Neuron (in vitro differentiated cells): ENCODE results near the gene KHDRBS2.

Source experiments
- H2AFZ ChIP-seq: one replicate; pipeline ENCODE4 v1.6.1; 2013; ENCODE audit warnings: low read depth, mild to moderate bottlenecking, inconsistent platforms, low read length, moderate library complexity
- H3K27me3 ChIP-seq: one replicate; pipeline ENCODE4 v1.6.1; 2013; ENCODE audit warnings: low read length; ENCODE audit not compliant: insufficient read depth
- H3K36me3 ChIP-seq: one replicate; pipeline ENCODE4 v1.6.1; 2013; ENCODE audit warnings: low read length; ENCODE audit not compliant: insufficient read depth
- H3K4me1 ChIP-seq: one replicate; pipeline ENCODE4 v1.6.1; 2013; ENCODE audit warnings: low read length; ENCODE audit not compliant: insufficient read depth
- H3K4me3 ChIP-seq: 2 replicates; pipeline ENCODE4 v1.5.1; 2013; ENCODE audit warnings: mild to moderate bottlenecking, low read length, moderate library complexity
- H3K9me3 ChIP-seq: one replicate; pipeline ENCODE4 v1.6.1; 2013; ENCODE audit warnings: low read length

Gene KHDRBS2

DNA sequence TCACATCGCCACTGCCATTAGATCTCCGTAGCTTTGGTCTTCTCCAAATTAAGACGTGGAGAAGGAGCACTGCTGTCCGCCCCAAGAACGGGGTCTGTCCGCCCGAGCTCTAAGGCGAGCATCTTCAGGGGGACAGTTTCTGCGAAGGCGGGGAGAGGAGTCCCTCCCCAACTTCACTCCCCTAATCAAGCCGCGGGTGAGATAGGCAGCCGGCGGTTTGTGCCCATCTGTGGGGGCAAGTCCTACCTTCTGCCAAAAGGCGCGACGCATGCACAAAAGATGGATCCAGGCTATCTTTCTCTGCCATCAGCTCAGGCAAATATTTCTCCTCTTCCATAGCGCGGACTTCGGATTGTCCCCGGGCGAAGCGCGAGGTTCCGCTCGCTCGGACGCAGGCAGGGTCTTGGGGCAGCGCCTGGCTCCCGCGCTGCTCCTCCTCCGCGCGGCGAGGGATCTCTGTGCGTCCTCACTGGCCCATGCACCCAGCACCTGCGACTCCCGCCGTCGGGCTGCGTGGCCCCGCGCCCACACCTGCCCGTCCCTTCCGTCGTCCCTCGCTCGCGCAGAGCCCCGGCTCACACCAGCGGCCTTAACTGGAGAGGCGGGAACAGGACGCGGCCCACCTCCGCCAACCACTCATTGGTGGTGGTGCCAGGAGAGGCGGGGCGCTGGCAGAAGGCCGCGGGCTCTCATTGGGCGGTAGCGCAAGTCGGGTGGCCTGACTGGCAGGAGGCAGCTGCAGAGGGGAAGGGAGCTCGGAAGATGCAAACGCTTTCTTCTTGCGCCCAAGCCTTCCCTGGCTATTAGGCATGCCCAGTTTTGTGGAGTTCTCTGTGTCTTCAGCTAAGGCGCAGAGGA lies at the start of gene KHDRBS2:
KHDRBS2 (minus strand) TSS at position 614 of the 858 bp plus-strand sequence.
- no peaks in the 10 kb centered on the region for H3K9me3 ChIP-seq
- H2AFZ ChIP-seq: peak within 1 kb of the TSS; percentile 87
- H3K36me3 ChIP-seq: no peaks in the 10 kb centered on the region
- peaks cover 12% of the 10 kb centered on the region for H3K4me1 ChIP-seq
- H3K27me3 ChIP-seq: peaks cover 5% of the 10 kb centered on the region
- peak within 1 kb of the TSS; percentile 68 for H3K4me3 ChIP-seq

DNA sequence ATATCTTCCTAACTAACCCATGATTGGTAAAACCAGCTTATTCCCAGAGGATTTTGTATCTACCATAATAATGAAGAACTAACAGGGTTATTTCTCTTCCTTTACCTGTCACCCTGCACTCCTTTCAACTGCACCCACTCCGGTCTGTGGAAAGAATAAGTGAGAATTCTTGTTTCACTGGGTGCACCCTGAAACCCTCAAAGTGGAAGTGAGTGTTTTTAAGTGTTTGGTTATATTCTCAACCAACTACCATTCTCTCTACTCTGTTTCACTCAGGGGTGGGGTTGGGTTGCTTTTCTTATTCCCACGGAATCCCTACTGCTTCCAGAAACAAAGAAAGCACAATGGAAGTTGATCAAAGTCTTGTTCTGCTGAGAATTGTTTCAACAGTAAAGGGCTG lies 42.6 kb upstream of the KHDRBS2 start:
- no peaks in the 10 kb centered on the region for H3K27me3 ChIP-seq
- peaks cover 19% of the 10 kb centered on the region for H3K4me1 ChIP-seq
- H3K36me3 ChIP-seq: no peaks in the 10 kb centered on the region
- no peak overlapping the region for H3K4me3 ChIP-seq
- no peaks in the 10 kb centered on the region for H3K9me3 ChIP-seq
- no peak overlapping the region for H2AFZ ChIP-seq

DNA sequence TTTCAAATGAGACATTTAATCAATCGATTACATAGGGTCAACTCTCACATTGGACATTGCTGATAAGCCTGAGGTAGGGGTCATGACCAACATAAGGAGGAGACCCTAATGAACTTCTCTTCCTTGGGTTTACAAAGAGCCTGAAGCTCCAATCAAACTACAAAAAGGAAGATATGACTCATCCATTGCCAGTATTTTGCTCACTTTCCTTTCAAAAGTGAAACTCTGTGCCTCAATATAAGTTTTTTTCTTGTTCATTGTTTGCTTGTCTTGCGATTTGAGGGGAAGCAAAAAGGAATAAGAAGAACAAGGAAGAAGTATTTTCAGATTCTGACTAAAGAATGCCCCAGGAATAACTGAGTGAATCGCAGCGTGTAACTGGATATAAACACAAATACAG lies 38.8 kb upstream of the KHDRBS2 start:
- no peaks in the 10 kb centered on the region for H3K9me3 ChIP-seq
- no peaks in the 10 kb centered on the region for H3K27me3 ChIP-seq
- no peaks in the 10 kb centered on the region for H3K36me3 ChIP-seq
- peaks cover 21% of the 10 kb centered on the region for H3K4me1 ChIP-seq
- H3K4me3 ChIP-seq: no peak overlapping the region
- no peak overlapping the region for H2AFZ ChIP-seq

DNA sequence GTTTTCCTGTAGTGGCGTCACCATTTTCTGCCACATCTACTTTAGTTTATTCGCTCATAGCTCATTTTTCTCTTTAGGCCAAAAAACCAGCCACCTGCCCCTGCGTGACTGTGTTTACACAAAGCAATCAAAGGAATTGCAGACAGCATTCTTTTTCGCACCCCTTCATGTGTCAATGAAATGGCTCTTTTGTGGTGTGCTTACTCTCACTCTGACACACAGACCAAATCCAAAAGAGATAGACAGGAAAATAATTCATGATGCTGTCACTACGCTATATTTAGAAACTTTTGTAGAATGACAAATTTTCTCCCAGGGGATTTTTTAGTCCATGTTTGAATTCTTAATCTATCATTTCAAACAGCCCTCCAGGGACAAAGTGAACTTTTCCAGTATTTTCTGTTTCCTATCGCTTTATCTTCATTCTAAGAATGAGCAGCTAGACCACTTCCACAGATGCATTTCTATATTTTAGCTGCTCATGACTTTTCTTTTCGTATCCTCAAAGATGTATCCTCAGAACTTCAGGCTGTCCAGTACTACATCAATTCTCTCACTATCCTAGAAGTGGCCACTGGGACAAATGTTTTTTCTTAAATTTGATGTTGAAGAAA lies 37.9 kb upstream of the KHDRBS2 start:
- Histone ChIP-seq H2AFZ (no peak overlapping the region), H3K4me1 (peaks cover 21% of the 10 kb centered on the region), H3K36me3 (no peaks in the 10 kb centered on the region), H3K27me3 (no peaks in the 10 kb centered on the region), H3K9me3 (no peaks in the 10 kb centered on the region), H3K4me3 (no peak overlapping the region)

DNA sequence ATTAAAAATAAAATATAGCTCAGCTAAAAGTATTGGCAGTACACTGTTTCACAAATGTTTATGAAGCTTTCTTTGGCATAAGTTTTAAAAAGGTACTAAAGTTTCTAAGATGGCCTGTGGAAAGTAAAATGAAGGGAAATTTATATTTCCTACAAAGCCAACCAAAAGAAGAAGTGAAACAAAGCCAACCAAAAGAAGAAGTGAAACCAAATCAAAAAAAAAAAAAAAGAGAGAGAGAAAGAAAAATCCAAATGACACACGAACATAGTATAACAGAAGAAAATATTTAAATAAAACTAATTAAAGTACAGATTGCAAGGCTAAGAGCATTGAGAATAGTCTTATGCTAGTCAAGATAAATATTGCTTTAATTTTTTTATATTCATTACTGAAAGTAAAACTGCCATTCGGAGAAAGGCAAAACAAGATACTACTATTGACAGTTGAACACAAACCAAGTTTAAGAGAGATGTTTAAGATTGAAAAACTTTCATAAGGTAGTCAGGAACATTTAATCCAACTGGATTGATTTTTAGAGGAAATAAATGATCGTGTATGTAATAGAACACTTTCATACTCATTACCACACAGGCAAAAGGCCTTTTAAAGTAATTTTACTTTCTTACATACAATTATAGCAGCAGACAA lies 12.8 kb upstream of the KHDRBS2 start:
- Histone ChIP-seq H2AFZ (no peak overlapping the region), H3K4me3 (no peak overlapping the region), H3K4me1 (no peaks in the 10 kb centered on the region), H3K9me3 (peaks cover 2% of the 10 kb centered on the region), H3K36me3 (no peaks in the 10 kb centered on the region), H3K27me3 (no peaks in the 10 kb centered on the region)

DNA sequence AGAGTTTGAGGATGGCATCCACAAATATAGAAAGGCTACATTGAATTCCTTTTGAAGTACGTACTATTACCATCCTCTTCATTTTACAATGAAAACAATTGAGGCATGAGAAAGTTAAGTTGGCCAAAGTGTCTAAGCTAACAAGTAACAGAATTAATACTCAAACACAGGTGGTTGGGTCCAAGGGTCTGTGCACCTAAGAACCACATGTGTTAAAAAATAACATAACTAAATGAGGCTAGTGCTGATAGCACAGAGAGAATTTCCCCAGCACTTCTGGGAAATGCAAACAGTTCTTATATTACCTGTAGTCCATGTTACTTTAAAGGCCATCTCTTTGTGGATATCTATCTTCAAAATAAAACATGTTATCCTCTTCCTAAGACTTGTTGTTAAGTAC lies 10.5 kb upstream of the KHDRBS2 start:
- Histone ChIP-seq H3K36me3 (no peaks in the 10 kb centered on the region), H2AFZ (no peak overlapping the region), H3K4me1 (no peaks in the 10 kb centered on the region), H3K4me3 (no peak overlapping the region), H3K9me3 (peaks cover 2% of the 10 kb centered on the region), H3K27me3 (no peaks in the 10 kb centered on the region)

DNA sequence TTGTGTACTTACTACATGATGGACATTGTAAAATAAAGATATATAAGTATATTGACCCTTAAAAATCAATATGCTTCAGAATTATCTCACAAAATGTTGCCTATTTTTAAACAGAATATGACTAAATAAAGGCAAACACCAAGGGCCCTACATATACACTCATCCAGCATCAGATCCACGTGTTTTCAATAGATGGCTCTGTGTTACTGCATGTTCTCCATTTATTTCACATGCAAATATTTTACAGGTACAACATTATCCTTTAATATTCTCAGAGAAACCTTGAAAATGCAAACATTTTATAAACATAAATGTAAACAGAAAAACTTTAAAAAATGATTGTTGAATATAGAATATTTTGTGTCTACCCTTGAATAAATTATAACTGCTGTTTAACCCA lies 2.9 kb upstream of the KHDRBS2 start:
- no peaks in the 10 kb centered on the region for H3K9me3 ChIP-seq
- H3K4me3 ChIP-seq: no peak overlapping the region
- H3K36me3 ChIP-seq: no peaks in the 10 kb centered on the region

DNA sequence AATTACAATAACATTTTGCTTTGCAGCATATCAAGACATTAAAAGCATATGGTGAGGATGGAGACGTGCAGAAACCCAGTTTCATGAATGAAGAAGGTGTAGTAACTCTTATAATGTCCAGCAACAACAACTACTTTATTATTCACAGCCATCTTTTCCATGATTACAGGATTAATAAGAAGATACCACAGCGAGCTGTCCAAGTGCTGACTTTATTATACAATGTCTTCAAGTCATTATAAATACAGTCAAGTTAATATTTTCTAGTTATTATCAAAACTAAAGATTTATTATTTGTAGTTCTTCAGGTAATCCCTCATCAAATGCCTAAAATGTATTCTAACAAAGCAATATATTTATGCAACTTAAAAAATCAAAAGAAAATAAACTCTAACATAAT lies 2.5 kb upstream of the KHDRBS2 start:
- H2AFZ ChIP-seq: no peak overlapping the region
- H3K4me3 ChIP-seq: no peak overlapping the region
- H3K4me1 ChIP-seq: peaks cover 7% of the 10 kb centered on the region
- no peaks in the 10 kb centered on the region for H3K9me3 ChIP-seq
- H3K36me3 ChIP-seq: no peaks in the 10 kb centered on the region
- H3K27me3 ChIP-seq: peaks cover 5% of the 10 kb centered on the region

More for the DNA sequence above, 2.9 kb upstream of the KHDRBS2 start:
- Histone ChIP-seq H3K27me3 (peaks cover 5% of the 10 kb centered on the region), H2AFZ (no peak overlapping the region), H3K4me1 (peaks cover 6% of the 10 kb centered on the region)

DNA sequence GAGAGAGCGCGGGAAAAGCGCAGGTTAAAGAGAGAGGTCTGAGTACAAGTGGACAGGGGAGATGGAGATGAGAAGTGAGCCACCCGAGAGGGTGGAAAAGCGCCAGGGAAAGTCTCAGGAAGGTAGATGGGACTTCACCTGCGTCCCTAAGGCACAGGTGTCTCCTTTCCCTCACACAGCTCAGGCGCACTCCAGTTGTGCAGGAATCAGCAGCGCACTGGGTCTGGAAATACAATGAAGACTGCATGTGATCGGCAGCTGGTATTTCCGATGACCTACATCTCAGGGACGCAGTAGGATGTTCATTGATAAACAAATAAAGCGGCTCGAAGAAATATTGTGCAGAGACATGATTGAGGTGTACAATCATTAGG lies 432 bp upstream of the KHDRBS2 start:
- H3K4me1 ChIP-seq: peaks cover 12% of the 10 kb centered on the region
- peaks cover 5% of the 10 kb centered on the region for H3K27me3 ChIP-seq
- H3K36me3 ChIP-seq: no peaks in the 10 kb centered on the region
- peak overlapping the region; percentile 87 for H2AFZ ChIP-seq
- H3K4me3 ChIP-seq: peak overlapping the region; percentile 68
- H3K9me3 ChIP-seq: no peaks in the 10 kb centered on the region

DNA sequence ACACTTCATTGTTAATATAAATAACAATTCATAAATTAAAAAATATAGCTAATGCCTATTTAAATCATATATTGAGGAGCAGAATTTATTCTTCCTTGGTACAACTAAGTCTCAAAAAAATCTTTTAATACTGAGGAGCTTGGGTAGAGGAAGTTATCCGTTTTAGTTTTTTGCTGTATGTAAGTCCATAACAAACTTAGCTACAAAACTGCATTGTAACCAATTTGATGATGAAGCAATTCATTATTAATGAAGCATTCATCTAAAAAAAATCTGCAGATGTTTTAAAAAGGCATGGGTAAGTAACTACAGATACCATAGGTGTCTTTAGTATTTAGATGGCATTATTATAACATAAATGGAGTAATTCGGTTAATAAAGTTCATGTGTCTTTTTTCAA lies 1.3 kb downstream of the KHDRBS2 start:
- no peaks in the 10 kb centered on the region for H3K9me3 ChIP-seq
- H3K36me3 ChIP-seq: no peaks in the 10 kb centered on the region
- peaks cover 5% of the 10 kb centered on the region for H3K27me3 ChIP-seq
- H3K4me1 ChIP-seq: peaks cover 12% of the 10 kb centered on the region
- peak overlapping the region; percentile 68 for H3K4me3 ChIP-seq
- H2AFZ ChIP-seq: no peak overlapping the region

DNA sequence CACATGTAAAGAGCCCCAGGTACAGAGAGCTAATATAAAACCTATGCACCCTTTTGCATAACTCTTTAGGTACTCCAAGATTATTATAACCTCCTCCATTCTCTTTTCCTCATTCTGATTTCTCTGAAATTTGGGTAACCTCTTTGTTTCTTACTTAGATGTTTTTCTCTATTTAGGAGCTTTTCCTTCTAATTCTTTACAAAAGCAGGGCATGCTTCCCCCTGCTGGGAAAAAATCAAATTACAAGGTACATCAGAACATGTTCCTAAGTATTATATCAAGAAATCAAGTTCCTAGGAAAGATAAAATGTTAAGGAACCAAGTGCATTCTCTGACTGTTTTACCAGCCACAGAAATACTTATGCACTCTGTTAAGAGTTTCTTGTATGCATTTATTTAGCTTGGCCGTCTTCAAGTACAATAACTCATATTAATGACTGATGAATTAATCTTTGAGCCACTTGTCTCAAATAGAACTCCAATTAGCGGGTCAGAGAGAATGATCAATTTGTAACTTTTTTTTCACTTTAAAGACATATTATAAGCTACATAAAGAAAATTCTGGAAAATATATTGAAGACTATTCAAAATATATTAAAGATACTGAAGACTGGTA lies 2.1 kb downstream of the KHDRBS2 start:
- H3K4me3 ChIP-seq: peak overlapping the region; percentile 68
- peak overlapping the region; percentile 22 for H2AFZ ChIP-seq
- H3K27me3 ChIP-seq: peaks cover 5% of the 10 kb centered on the region
- H3K36me3 ChIP-seq: no peaks in the 10 kb centered on the region
- H3K4me1 ChIP-seq: peaks cover 12% of the 10 kb centered on the region
- H3K9me3 ChIP-seq: no peaks in the 10 kb centered on the region

DNA sequence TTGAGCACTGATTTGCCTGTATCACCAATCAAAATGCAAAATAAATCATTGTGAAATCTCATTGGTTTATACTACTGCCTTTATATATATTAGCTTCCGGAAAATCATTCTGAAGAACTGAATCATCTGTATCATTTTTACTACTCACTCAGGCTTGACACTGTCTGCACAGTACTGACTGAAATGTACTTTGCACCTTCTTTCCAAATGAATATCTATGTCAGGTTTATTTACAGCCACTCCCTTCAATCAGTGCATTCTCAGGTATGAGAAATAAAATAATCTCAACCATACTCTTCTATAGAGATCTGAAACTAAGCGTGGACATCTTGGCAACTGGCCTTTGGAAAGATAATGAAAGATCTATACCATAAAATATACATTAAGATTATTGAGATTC lies 2.7 kb downstream of the KHDRBS2 start:
- no peaks in the 10 kb centered on the region for H3K36me3 ChIP-seq
- H3K9me3 ChIP-seq: no peaks in the 10 kb centered on the region
- peaks cover 5% of the 10 kb centered on the region for H3K27me3 ChIP-seq
- peaks cover 12% of the 10 kb centered on the region for H3K4me1 ChIP-seq
- peak overlapping the region; percentile 68 for H3K4me3 ChIP-seq
- H2AFZ ChIP-seq: peak overlapping the region; percentile 22

DNA sequence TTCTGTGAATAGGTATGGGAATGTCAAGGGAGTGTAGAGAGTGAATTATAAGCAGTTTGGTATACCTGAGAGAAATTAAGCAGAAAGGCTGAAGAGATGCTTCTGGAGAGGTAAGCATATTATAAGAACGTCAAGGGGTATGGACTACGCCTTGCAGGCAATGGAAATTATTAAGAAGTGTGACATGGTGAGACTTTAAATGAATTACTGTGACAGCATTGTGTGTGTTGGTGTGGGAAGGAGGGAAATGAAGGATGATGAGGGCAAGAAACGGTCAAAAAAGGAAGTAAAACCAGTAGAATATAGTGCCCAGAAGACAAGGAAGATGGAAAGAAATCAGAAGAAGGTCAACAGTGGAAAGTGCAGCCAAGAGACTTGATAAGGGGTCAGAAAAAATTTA lies 5.9 kb downstream of the KHDRBS2 start:
- Histone ChIP-seq H3K4me1 (peaks cover 8% of the 10 kb centered on the region), H3K4me3 (no peak overlapping the region)

More for the DNA sequence above, 5.9 kb downstream of the KHDRBS2 start:
- Histone ChIP-seq H3K9me3 (no peaks in the 10 kb centered on the region), H3K36me3 (no peaks in the 10 kb centered on the region), H3K27me3 (no peaks in the 10 kb centered on the region), H2AFZ (no peak overlapping the region)
